CD4-positive, alpha-beta T cell treated with Interleukin-15 for 1 hour (primary cell): ENCODE data around the gene PDLIM5.

ENCODE experiments used
- DNase-seq: peaks from one replicate; pipeline ENCODE4 v3.0.0-alpha.2; 2020

The PDLIM5 gene

DNA sequence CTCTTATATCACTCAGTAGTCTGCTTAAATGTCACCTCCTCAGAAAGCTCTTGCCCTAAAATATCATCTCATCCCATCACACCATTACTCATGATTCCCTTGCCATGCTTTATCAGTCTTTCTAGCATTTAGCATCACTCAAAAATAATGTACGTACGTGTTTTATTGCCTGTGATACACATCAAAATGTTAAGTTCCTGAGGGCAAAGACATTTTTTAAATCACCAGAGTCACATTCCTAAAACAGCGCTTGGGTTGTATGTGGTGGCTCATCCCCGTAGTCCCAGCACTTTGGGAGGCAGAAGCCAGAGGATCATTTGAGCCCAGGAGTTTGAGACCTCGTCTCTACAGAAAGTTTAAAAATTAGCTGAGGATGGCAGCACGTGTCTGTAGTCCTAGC is 21.3 kb upstream of the PDLIM5 start:
- no peak for DNase-seq

DNA sequence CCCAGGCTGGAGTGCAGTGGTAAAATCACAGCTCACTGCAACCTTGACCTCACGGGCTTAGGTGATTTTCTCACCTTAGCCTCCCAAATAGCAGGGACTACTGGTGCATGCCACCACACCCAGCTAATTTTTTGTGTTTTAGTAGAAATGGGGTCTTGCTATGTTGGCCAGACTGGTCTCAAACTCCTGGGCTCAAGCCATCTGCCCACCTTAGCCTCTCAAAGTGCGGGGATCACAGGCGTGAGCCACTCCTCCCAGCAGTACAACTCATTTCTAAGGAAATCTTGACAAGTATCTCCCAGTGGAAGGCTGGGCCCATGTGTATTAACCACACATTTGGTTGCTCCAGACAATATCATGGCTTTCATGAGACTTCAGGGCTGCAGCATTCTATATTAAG is 20.4 kb upstream of the PDLIM5 start:
- DNase-seq = no peak

DNA sequence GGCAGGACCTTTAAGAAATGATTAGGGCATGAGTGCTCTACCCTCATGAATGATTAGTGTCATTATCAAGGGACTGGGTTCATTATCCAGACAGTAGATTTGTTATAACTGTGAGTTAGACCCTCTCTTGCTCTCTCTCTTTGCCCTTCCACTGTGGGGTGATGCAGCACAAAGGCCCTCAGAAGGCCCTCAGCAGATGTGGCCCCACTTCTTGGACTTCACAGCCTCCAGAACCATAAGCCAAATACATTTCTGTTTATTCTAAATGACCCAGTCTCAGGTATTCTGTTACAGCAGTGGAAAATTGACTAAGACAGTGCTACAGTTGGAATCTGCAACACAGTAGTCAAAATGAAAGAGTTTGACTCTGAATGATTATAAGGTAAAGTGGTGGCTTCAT is 17.2 kb upstream of the PDLIM5 start:
- no peak for DNase-seq

DNA sequence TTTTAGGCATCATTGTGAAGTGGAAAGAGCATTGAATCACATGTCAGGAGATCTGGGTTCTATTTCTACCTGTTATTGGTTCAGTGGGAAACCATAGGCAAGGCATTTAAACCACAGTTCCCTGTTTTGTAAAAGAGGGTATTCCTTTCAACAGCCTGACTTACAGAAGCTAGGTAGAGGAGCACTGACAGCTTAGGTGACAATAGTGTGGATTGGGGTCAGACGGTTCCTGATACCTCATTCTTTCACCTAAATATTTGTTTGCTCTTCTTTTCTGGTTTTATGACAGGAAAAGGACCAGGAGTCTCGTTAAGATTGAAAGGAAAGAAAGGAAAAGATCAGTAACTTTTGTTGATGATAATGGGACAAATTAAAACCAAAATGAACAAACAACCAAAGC is 15.9 kb upstream of the PDLIM5 start:
- no peak for DNase-seq

DNA sequence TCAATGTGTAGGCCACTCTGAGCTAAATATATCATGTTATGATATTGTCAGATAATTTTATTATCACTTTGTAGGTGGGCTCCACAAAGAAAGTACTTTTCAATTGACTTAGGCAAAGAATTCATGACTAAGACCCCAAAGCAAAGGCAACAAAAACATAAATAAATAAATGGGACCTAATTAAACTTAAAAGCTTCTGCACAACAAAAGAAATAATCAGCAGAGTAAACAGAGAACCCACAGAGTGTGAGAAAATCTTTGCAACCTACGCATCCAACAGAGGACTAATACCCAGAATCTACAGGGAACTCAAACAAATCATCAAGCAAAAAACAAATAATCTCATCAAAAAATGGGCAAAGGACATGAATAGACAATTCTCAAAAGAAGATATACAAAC is 15.2 kb upstream of the PDLIM5 start:
- DNase-seq = no peak

DNA sequence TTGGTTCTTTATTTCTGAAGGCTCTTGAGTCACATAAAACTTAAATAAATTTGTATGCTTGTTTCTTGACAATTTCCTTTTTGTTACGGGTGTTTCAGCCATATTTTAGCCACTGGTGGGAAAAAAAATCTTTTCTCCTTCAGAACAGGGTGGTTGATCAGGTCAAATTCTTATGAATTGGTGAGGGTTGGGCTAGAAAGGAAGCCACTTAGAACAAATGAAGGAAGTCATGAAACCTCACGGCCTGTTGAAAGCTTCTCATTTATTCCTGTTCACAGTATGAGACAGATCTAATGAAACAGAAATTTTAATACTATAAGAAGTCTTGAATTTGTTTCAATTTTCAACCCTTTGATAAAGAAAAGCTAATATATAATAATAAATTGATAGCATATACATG is 12.1 kb upstream of the PDLIM5 start:
- no peak for DNase-seq

DNA sequence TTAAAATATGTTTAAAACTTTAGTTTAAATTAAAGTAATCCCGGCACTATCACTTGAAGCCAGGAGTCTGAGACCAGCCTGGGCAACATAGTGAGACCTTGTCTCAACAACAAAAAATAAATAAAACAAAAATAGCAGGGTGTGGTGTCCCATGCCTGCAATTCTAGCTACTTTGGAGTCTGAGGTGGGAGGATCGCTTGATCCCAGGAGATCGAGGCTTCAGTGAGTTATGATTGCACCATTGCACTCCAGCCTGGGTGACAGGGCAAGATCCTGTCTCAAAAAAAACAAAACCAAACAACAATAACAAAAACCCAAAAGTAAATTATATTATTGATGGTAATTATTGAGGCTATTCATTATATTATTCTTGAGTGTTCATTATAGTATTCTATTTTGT is 9.9 kb upstream of the PDLIM5 start:
- no peak for DNase-seq

DNA sequence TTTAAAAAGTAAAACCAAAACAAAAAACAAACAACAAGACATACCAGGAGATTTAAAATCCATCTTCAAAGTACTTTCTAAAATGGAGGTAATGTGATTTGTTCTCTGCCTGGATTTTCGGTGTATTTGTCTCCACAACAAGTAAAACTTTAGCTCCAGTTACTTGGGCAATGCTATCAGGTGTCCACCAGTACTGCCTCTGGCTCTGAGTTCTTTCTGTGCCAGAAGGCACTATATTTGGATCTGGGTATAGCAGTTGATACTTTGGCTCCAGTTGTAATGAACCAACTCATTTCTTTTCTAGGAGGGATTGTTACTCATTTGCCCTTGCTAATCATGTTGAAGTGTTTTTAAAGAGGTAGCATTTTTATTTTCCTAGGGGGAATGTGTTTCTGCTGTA is 9.5 kb upstream of the PDLIM5 start:
- DNase-seq = no peak

DNA sequence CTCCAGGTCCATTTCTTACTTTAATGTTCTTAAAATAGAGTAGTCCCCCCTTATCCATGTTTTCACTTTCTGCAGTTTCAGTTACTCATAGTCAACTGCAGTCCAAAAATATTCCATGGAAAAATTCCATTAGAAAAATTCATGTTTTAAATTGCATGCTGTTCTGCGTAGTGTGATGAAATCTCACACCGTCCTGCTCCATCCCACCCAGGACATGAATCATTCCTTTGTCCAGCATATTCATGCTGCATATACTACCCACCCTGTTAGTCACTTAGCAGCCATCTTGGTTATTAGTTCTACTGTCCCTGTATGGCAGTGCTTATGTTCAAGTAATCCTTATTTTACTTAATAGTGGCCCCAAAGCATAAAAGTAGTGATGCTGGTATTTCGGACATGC is 5.4 kb upstream of the PDLIM5 start:
- DNase-seq = no peak

DNA sequence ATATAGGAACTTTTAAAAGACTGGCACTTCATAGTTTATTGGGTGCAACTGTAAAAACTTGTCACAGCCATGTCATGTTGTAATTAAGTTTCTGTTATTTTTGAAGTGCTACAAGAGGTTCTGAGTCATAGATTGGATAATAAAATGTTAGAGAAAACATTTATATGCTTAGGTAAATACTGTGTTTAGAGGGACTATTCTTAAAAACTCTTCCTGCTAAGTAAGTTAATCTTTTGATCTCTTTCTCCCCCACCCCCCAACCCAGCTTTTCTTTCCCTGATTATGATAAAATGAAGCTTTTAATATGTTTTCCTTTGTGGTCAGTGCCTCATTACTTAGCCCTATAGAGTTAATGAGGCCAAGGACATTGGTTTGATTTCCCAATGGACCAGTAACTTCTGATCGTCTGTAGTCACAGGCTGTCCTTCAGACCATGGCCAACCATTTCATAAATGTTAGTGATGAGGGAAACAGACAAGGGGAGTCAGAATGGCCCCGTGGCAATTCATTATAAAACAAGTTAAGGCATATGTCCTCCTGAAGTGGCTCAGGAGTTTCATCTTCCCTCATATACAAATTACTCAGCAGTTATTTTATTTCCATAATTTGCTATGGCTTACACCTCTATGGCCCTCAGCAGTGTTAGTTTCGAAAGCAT is 3.9 kb upstream of the PDLIM5 start:
- DNase-seq = no peak

DNA sequence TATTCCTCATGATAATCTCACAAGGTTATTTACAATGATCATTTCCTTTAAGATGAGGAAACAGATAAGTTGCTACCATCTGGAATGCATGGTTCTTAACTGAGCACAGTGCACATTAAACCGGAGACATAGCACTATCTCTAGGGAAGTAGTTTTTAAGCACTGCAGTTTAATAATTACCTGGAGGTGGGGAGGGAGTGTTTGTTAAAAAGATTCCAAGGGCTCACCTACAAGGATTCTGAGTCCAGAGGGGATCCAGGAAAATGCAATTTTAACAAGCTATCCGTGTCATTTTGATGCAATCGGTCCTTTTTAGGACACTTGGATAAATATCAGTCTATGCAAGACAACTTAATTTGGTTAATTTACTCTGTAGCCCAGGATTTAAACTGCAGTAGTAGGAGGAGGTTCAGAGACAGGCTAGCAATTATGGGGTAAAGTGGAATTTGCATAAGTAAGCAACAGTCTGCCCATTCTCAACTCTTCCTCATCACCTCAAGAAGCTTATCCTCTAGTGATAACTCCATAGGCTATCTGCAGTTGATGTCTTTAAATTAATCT is 2.8 kb upstream of the PDLIM5 start:
- no peak for DNase-seq

DNA sequence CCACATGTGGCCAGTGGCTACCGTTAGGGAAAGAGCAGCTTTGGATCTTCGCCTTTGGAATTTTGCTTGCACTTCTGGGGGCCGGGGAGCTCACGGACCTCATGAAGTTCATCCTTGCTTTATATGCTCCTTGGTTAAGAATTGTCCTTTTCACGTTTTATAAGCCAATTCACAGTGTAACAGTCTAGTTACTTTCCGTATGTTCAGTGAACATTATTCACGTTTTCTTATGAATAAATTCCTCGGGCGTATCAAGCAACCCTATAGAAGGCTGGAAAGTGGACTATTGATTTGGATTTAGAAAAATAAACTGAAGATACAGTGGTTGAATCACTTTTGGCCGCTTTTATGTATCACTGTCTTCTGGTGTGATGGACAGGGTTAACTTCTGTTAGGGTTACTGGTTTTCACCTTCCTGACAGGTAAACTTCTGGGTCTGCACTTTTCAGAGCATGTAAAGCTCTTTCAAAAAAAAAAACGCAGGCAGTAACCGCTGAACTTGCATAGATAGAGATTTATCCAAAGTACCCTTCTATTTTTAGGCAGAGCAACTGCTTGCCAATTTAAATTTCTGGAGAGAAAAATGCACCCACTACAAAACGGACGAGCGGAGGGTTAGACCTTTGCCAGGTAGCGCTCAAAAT is 569 bp upstream of the PDLIM5 start:
- DNase-seq = no peak

DNA sequence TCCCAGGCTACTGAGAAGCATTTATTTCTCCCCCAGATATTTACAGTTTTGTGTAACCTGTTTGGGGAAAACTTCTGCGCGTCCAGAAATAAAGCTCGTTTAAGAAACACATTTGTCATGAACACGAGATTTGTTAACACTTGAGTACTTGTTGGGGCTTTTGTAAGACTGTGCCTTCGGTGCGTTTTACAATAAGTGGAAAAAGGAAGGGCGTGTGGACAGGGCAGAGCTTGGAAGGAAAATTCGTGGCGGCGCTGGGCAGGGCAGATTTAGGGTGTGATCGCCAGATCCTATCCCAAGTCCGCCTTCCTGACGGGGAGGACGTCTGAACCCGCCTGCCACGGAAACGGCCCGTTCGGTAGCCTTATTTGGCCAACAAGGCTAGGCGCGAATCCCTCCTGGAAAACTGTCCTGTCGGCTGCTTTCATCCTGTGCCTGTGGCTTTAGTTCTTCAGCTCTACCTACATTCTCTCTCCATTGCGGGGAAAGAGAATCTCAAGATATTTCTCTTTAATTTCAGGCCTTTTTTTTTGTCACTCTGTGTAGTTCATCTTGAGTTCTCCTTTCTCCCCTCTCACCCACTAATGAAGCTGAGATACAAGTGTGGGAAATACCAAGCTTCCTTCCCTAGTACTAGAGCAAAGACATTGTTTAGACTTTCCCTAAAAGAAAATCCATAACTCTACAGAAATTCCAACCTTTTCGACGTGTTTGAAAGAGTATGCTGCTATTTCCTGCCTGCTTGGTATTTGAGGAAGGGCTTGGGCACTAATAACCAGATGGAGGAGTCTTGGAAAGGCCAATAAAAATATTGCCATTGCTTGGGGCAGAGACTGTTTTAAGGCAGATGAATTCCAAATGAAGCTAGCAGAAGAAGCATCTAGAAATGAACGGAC is 982 bp downstream of the PDLIM5 start:
- no peak for DNase-seq

DNA sequence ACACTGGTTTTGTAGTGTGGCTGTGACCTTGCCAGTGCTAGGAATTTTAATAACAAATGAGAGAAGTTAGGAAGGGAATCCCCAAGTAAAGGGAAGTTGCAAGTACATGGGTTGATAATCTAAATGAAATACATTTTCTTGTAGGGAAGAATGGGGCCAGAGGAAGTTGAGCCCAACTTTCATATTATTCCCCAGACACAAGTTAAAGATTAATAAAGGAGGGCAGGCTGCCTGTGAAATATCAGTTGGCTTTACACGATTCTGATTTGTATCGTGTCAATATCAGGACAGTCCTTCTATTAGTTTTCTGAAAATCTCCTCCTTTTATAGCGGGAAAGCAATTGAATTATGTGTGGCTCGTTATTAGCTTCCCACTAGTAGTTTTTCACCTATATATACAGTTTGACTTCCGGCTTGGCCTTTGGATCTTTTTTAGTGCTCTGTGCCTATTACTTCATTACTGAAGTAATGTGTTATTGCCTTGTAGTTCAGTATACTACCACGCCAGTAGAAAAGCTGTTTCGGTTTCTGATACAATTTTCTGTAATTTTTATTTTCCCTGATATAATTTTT is 1.7 kb downstream of the PDLIM5 start:
- no peak for DNase-seq

DNA sequence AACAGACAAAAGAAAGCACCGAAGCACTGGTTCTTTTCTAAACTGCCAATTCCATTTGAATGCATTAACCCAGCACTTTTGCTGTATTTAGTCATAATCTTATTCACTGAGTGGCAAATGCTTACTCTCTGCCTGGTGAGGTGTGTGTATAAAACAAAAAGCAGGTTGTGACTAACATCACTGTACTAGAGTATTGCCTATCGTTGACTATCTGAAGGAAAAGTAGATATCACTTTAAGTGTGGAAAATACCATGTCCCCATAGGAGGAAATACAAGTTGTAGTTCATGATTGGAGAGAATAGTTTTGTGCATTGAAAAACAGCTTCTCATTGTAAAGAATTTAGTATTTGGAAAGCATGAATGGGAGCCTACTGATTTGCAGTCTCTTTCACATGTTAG is 2.7 kb downstream of the PDLIM5 start:
- no peak for DNase-seq

DNA sequence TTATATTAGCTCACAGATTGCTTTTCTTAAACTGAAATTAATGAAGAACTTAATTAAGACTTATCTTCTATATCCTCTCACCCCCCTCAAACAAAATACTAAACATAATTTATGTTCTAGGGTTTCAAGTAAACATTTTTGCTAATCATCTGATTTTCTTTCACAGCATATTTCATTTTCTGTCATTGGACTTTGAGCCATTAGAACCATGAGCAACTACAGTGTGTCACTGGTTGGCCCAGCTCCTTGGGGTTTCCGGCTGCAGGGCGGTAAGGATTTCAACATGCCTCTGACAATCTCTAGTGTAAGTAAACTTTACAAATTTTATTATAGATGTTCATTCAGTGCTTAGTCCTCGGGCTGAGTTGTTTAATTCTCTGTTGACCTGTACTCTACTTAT is 3.3 kb downstream of the PDLIM5 start:
- DNase-seq = peak; percentile 19

DNA sequence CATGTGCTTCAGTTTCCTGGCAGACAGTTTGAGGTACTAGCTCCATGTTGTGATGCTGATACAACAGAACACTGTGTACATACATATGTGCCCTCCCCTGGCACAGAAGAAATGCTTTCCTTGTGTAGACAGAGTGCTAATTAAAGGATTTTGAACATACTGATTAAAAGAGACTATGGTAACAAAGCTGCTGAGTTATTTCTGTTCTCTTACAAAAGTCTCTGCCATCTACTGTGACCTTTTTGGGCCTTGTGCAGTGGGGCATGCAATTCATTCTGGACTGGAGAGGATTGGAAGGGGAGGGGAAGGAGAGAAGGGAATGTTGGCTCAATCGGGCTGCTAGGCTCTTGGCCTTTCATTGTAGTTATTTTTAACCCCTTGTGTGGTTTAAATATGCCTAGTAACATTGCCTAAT is 6.0 kb downstream of the PDLIM5 start:
- no peak for DNase-seq

DNA sequence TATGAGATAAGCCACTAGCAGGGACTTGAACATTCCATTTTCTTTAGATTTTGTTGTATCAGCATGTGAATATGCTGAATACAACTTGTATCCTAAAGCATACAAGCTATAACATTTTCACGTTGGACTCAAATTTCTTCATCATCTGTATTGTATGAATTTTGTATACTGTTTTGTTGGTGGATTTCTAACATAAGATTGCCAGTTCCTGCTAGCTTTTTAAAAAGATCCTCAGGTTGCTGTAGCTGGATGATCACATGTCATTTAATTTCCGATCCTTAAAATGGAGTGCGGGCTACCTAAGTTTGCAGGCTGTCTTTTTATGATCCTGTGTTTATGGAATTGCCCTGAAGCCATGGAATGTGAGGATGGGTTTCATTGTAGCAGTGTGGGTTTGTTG is 6.9 kb downstream of the PDLIM5 start:
- DNase-seq = no peak

DNA sequence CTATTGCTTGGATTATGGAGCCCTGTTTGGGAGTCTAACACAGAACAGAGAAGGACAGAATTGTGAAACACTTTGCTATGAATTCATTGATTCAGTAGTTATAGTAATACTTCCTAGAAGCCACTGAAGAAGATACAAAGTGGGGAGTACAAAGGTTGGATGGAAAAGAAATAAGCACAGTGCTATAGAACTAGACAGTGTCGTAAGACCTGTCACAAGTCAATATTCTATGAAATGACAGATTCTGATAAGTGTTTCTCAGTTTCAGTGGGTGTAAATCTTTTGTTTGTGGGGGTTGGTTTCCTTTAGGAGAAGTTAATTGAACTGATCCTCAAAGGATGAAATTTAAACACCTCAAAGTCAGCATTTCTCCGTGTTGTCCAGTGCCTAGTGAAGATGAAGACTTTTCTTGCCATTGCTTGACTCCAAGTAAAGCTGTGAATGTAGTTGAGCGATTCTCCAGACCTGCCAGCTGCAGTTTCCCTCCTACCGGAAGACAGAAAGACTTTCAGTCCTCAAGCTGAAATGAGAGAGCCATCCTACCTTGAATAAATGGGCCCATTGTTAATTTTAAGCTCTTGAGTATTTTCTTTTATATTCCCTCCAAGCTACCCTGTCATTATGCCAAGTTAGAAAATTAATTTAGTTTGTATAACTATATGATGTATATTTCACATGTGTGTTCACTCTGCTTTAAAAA is 7.9 kb downstream of the PDLIM5 start:
- no peak for DNase-seq

DNA sequence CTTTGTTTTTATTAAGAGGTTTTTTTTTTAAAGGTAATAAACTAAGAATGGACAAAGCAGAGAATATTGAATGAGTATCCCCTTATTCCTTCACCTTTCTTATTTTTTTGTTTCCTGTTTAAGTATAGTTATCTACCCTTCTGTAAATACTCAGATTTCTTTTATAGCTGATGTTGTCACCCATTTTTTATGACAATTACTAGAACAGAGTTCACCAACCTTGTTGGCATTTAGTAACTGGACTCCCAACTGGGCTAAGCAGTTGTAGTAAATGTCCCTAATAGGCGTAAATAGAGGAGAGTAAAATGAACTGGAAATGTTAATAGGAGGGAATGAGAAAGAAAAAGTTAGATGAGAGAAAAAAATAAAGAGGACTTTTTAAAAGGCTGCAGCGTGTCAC is 9.8 kb downstream of the PDLIM5 start:
- DNase-seq = no peak

DNA sequence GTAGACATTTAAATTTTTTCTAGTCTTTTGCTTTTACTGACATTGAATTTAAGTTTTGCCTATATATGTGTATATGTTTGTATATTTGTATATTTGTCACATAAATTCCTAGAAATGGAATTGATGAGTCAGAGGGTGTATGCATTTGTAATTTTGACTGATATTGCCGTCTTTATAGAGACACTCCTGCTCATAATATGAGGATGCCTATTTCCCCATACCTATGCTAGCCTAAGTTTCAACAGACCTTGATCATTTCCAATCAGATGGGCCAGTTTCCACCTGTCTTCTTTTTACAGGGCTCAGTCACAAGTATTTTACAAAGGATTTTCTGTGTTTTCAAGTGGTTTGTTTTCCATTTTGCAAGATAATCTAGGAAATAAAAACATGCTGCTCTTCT is 10.8 kb downstream of the PDLIM5 start:
- no peak for DNase-seq

DNA sequence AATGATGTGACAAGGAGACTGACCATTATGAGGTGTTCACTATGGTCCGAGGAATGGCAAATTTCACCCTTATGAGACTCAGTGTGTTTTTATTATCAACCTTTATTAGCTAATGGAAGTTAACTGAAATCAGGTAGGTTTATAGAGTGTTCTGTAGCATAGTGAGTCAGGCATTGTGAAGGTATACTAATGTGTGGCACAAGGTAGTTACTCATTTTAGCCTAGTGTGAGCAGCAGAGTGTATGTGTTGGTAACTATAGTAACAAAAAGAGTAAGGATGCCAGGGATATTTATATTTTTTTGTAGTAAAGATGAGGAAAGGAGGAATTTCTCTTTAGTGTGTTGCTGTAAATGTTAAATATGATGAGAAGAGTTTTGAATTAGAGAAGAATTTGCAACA is 12.0 kb downstream of the PDLIM5 start:
- no peak for DNase-seq

DNA sequence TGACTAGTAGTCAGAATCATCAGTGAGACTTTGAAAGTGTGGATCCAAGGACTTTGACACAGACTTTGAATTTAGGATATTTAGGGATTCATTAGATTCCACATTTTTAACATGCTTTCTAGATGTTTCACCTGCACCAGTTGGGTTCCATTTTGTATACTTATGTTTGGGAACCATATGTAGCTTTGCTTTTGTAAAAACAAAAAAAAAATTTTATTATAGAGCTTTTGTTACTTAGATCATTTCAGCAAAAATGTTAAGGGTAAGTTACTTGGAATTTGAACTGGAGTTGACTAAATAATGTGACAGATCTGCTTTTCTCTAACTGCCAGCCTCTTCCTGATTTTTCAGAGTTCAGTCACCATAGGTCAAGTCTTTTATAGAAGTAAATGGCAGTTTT is 14.6 kb downstream of the PDLIM5 start:
- DNase-seq = no peak
